ENCODE measurements around the gene ZG16. TPM values are rescaled to one million over a fixed set of nuclear protein-coding genes. Genes with fewer than 3 reads are reported as not detected.

Gene ZG16
- polyA plus RNA-seq, 1 donor (not counting 4 experiments of a cell fraction or from before 2014, with no cell fraction given) = not detected

- Histone ChIP-seq H3K9ac (ENCODE audit: control insufficient read depth, extremely low read depth, insufficient read depth, low read length) (no peak overlapping the region), H3K4me2 (ENCODE audit: control insufficient read depth, extremely low read depth, insufficient read depth, low read depth, low read length) (no peak overlapping the region)
- dilution Hi-C loops (cut with MboI; ENCODE audit: extremely low pct_ligation_motif_present, low sequenced_read_pairs) = no loop called here
Observed at GRCh38 chr16:29804020-29804419, 26.0 kb downstream of the ZG16 start.

GRCh38 chr16:29804455-29805231, 26.6 kb downstream of the ZG16 start:
- peak overlapping the region; percentile 85 for H3K27ac ChIP-seq (ENCODE audit: control insufficient read depth, insufficient read depth, low read length)
- no peaks in the 10 kb centered on the region for H4K20me1 ChIP-seq (ENCODE audit: control insufficient read depth, extremely low read depth, insufficient read depth, low read length)
- H3K9me3 ChIP-seq (ENCODE audit: control insufficient read depth, low read depth, low read length) = no peaks in the 10 kb centered on the region
- TF ChIP-seq EZH2 (IDR thresholded peaks at IDR 0.05; ENCODE audit: low read length) = no peak
- no peak for TF ChIP-seq CTCF (optimal IDR thresholded peaks at IDR 0.05 in 1 of 3, IDR thresholded peaks at IDR 0.05 in 1 of 3, conservative IDR thresholded peaks at IDR 0.05 in 1 of 3; ENCODE audit: extremely low read depth in 1 of 3, insufficient read depth in 2 of 3, low read length in 3 of 3)
- H3K9ac ChIP-seq (ENCODE audit: control insufficient read depth, extremely low read depth, insufficient read depth, low read length) = peak overlapping the region; percentile 93
- peak overlapping the region; percentile 56 to 81 (median 72) for H3K4me3 ChIP-seq (ENCODE audit: control insufficient read depth in 2 of 3, extremely low read depth in 1 of 3, insufficient read depth in 2 of 3, low read depth in 1 of 3, low read length in 3 of 3)
- peaks cover 22% of the 10 kb centered on the region for H3K79me2 ChIP-seq (ENCODE audit: control insufficient read depth, insufficient read depth, low read length)
- FAIRE-seq = no peak
- peaks cover 12 to 22% of the 10 kb centered on the region in 2 experiments for H3K36me3 ChIP-seq (ENCODE audit: control insufficient read depth in 2 of 2, extremely low read depth in 1 of 2, insufficient read depth in 2 of 2, low read length in 2 of 2)
- dilution Hi-C loops (cut with MboI; ENCODE audit: extremely low pct_ligation_motif_present, low sequenced_read_pairs) = no loop called here
- peak overlapping the region; percentile 81 for H2AFZ ChIP-seq (ENCODE audit: control insufficient read depth, low read length)
- DNase-seq (ENCODE audit: low read depth, low spot score) = no peak
- peak overlapping the region; percentile 92 for H3K4me2 ChIP-seq (ENCODE audit: control insufficient read depth, extremely low read depth, insufficient read depth, low read depth, low read length)
- H3K27me3 ChIP-seq (ENCODE audit: control insufficient read depth, extremely low read depth, insufficient read depth, low read length) = no peaks in the 10 kb centered on the region
- no peaks in the 10 kb centered on the region for H3K9me1 ChIP-seq (ENCODE audit: control insufficient read depth, extremely low read depth, insufficient read depth, low read length)
- peaks cover 22% of the 10 kb centered on the region for H3K4me1 ChIP-seq (ENCODE audit: control insufficient read depth, extremely low read depth, insufficient read depth, low read length)

More at GRCh38 chr16:29804020-29804419, 26.0 kb downstream of the ZG16 start:
- FAIRE-seq = no peak
- Histone ChIP-seq H3K27ac (ENCODE audit: control insufficient read depth, insufficient read depth, low read length) (no peak overlapping the region), H3K4me1 (ENCODE audit: control insufficient read depth, extremely low read depth, insufficient read depth, low read length) (peaks cover 18% of the 10 kb centered on the region), H3K36me3 (ENCODE audit: control insufficient read depth in 2 of 2, extremely low read depth in 1 of 2, insufficient read depth in 2 of 2, low read length in 2 of 2) (peaks cover 16 to 24% of the 10 kb centered on the region in 2 experiments), H2AFZ (ENCODE audit: control insufficient read depth, low read length) (no peak overlapping the region), H4K20me1 (ENCODE audit: control insufficient read depth, extremely low read depth, insufficient read depth, low read length) (no peaks in the 10 kb centered on the region), H3K27me3 (ENCODE audit: control insufficient read depth, extremely low read depth, insufficient read depth, low read length) (no peaks in the 10 kb centered on the region), H3K9me1 (ENCODE audit: control insufficient read depth, extremely low read depth, insufficient read depth, low read length) (no peaks in the 10 kb centered on the region), H3K4me3 (ENCODE audit: control insufficient read depth in 2 of 3, extremely low read depth in 1 of 3, insufficient read depth in 2 of 3, low read depth in 1 of 3, low read length in 3 of 3) (no peak overlapping the region), H3K9me3 (ENCODE audit: control insufficient read depth, low read depth, low read length) (no peaks in the 10 kb centered on the region), H3K79me2 (ENCODE audit: control insufficient read depth, insufficient read depth, low read length) (peaks cover 18% of the 10 kb centered on the region)
- TF ChIP-seq CTCF (optimal IDR thresholded peaks at IDR 0.05 in 1 of 3, IDR thresholded peaks at IDR 0.05 in 1 of 3, conservative IDR thresholded peaks at IDR 0.05 in 1 of 3; ENCODE audit: extremely low read depth in 1 of 3, insufficient read depth in 2 of 3, low read length in 3 of 3) = no peak
- TF ChIP-seq EZH2 (IDR thresholded peaks at IDR 0.05; ENCODE audit: low read length) = no peak
- DNase-seq (ENCODE audit: low read depth, low spot score) = no peak
